ENCODE measurements around the gene DENND1A. TPM values are rescaled to one million over a fixed set of nuclear protein-coding genes. Genes with fewer than 3 reads are reported as not detected.

DENND1A gene
- total and polyA plus RNA-seq, 2 experiments from 2014 or later: 13.1 to 14.5 TPM

- no peaks in the 10 kb centered on the region for H3K27me3 ChIP-seq
- H3K27ac ChIP-seq: no peak overlapping the region
- no peaks in the 10 kb centered on the region for H3K4me1 ChIP-seq (ENCODE audit: low read depth)
- no peaks in the 10 kb centered on the region for H3K9me3 ChIP-seq (ENCODE audit: low read depth)
- no peak for DNase-seq (ENCODE audit: low read depth in 1 of 2, low spot score in 1 of 2)
- H3K36me3 ChIP-seq: peaks cover 4% of the 10 kb centered on the region
- H3K4me3 ChIP-seq: no peak overlapping the region
- no peak for TF ChIP-seq CTCF (IDR thresholded peaks at IDR 0.05; ENCODE audit: low read depth, low read length)
Observed at GRCh38 chr9:123843703-123844102, 86.2 kb downstream of the DENND1A start.

GRCh38 chr9:123835821-123836220 lies 94.1 kb downstream of the DENND1A start:
- TF ChIP-seq CTCF (IDR thresholded peaks at IDR 0.05; ENCODE audit: low read depth, low read length): no peak
- Histone ChIP-seq H3K4me1 (ENCODE audit: low read depth) (no peaks in the 10 kb centered on the region), H3K4me3 (no peak overlapping the region), H3K9me3 (ENCODE audit: low read depth) (no peaks in the 10 kb centered on the region), H3K27me3 (no peaks in the 10 kb centered on the region), H3K36me3 (no peaks in the 10 kb centered on the region), H3K27ac (no peak overlapping the region)
- no peak for DNase-seq (ENCODE audit: low read depth in 1 of 2, low spot score in 1 of 2)

- Histone ChIP-seq H3K4me3 (no peak overlapping the region), H3K27ac (no peak overlapping the region), H3K9me3 (ENCODE audit: low read depth) (no peaks in the 10 kb centered on the region), H3K36me3 (no peaks in the 10 kb centered on the region), H3K27me3 (no peaks in the 10 kb centered on the region), H3K4me1 (ENCODE audit: low read depth) (no peaks in the 10 kb centered on the region)
- TF ChIP-seq CTCF (IDR thresholded peaks at IDR 0.05; ENCODE audit: low read depth, low read length): no peak
- DNase-seq (ENCODE audit: low read depth in 1 of 2, low spot score in 1 of 2): peak; percentile 8 to 57
Observed at GRCh38 chr9:123834889-123835562, 94.9 kb downstream of the DENND1A start.

GRCh38 chr9:123834218-123834888 lies 95.6 kb downstream of the DENND1A start:
- peak in 1 of 2 donors; percentile 46 for DNase-seq (ENCODE audit: low read depth in 1 of 2, low spot score in 1 of 2)
- Histone ChIP-seq H3K27ac (no peak overlapping the region), H3K9me3 (ENCODE audit: low read depth) (no peaks in the 10 kb centered on the region), H3K27me3 (no peaks in the 10 kb centered on the region), H3K4me1 (ENCODE audit: low read depth) (no peaks in the 10 kb centered on the region), H3K36me3 (no peaks in the 10 kb centered on the region), H3K4me3 (no peak overlapping the region)
- TF ChIP-seq CTCF (IDR thresholded peaks at IDR 0.05; ENCODE audit: low read depth, low read length): no peak

GRCh38 chr9:123832858-123833650 lies 96.9 kb downstream of the DENND1A start:
- no peak overlapping the region for H3K4me3 ChIP-seq
- no peak overlapping the region for H3K27ac ChIP-seq
- DNase-seq (ENCODE audit: low read depth in 1 of 2, low spot score in 1 of 2): no peak
- no peaks in the 10 kb centered on the region for H3K36me3 ChIP-seq
- no peaks in the 10 kb centered on the region for H3K27me3 ChIP-seq
- no peaks in the 10 kb centered on the region for H3K4me1 ChIP-seq (ENCODE audit: low read depth)
- H3K9me3 ChIP-seq (ENCODE audit: low read depth): no peaks in the 10 kb centered on the region
- no peak for TF ChIP-seq CTCF (IDR thresholded peaks at IDR 0.05; ENCODE audit: low read depth, low read length)
